Sigmoid colon (tissue), 7 donors: ENCODE measurements around the gene RGN. TPM values are rescaled to one million over a fixed set of nuclear protein-coding genes. Genes with fewer than 3 reads are reported as not detected.

Experiments
- DNase-seq: peaks from one replicate; pipeline ENCODE4 v3.0.0-alpha.2; 2019
- H3K27ac ChIP-seq, 4 donors: fragments of 200-600 bp; sonication (generic); one replicate each; pipeline ENCODE4 v1.5.1; 2016 to 2019; ENCODE audit warnings: mild to moderate bottlenecking in 1 of 4
- H3K27me3 ChIP-seq, 3 donors: fragments of 200-600 bp; sonication (generic); one replicate each; pipeline ENCODE4 v1.5.1; 2019; ENCODE audit warnings: mild to moderate bottlenecking in 1 of 3
- H3K36me3 ChIP-seq, 4 donors: fragments of 200-600 bp; sonication (generic); one replicate each; pipeline ENCODE4 v1.5.1; 2016 to 2019
- H3K4me1 ChIP-seq, 4 donors: fragments of 200-600 bp; sonication (generic); one replicate each; pipeline ENCODE4 v1.5.1; 2017 to 2019
- H3K4me3 ChIP-seq, 4 donors: fragments of 200-600 bp; sonication (generic); one replicate each; pipeline ENCODE4 v1.5.1; 2017 to 2019; ENCODE audit warnings: mild to moderate bottlenecking in 2 of 4, moderate library complexity in 1 of 4
- H3K9me3 ChIP-seq, 4 donors: fragments of 200-600 bp in 3 of 4; sonication (generic) in 3 of 4; one replicate each; pipeline versions ENCODE4 v1.5.1 to v1.6.1; 2013 to 2019
- CTCF ChIP-seq, 4 experiments: fragments of 450-650 bp in 3 of 4; fragments of 200-600 bp in 1 of 4; IDR thresholded peaks; one replicate each; pipeline ENCODE4 v1.5.1; 2016 to 2019; ENCODE audit warnings: antibody characterized with exemption in 4 of 4, mild to moderate bottlenecking in 3 of 4, moderate library complexity in 2 of 4
- EP300 ChIP-seq, 4 donors: sonication (generic); formaldehyde crosslinking; IDR thresholded peaks; one replicate each; pipeline ENCODE4 v1.6.1; 2017; ENCODE audit warnings: antibody characterized with exemption in 4 of 4
- POLR2A ChIP-seq, 2 donors: fragments of 450-650 bp; IDR thresholded peaks; one replicate each; pipeline ENCODE4 v1.6.1; 2016; ENCODE audit warnings: antibody characterized with exemption in 2 of 2, mild to moderate bottlenecking in 2 of 2, moderate library complexity in 2 of 2
- POLR2AphosphoS5 ChIP-seq, 4 donors: sonication (generic); formaldehyde crosslinking; IDR thresholded peaks; one replicate each; pipeline ENCODE4 v1.6.1; 2017; ENCODE audit warnings: antibody characterized with exemption in 4 of 4
- WGBS, 2 donors: extraction: QIAGEN DNeasy Blood & Tissue Kit; methylation state at CpG; one replicate each; pipeline ENCODE4 v1.1.7; 2013; 5-methylcytosine and 5-hydroxymethylcytosine counted together
- intact Hi-C: fragments of 100-400 bp; cut with DNase I; formaldehyde crosslinking; loops from one replicate; pipeline ENCODE4 v1.15.1; 2023
- polyA plus RNA-seq, 3 donors: library from polyadenylated mRNA; stranded (reverse); fragments of 200-250 nt; gene quantifications; one replicate each; pipeline ENCODE4 v1.2.3, GENCODE V29; 2013
- total RNA-seq, 4 donors: library from RNA; depleted of rRNA; stranded (reverse); fragments of >200 nt; gene quantifications; one replicate each; pipeline ENCODE4 v1.1.0, GENCODE V29; 2016
- donor health status: healthy with polysubstance abuse.
- donor health status: Bipolar disorder and iron deficiency.
- donor health status: healthy.

RGN gene
- total and polyA plus RNA-seq, 7 donors = 0.42 to 12.2 (median 5.7) TPM; not detected in 1

GRCh38 chrX:47080215-47080914 is 2.1 kb downstream of the RGN start:
- TF ChIP-seq POLR2A (IDR thresholded peaks at IDR 0.05) = no peak
- TF ChIP-seq POLR2AphosphoS5 (IDR thresholded peaks at IDR 0.05) = no peak
- TF ChIP-seq CTCF (IDR thresholded peaks at IDR 0.05) = no peak
- Histone ChIP-seq H3K36me3 (no peaks in the 10 kb centered on the region), H3K4me1 (no peaks in the 10 kb centered on the region), H3K27me3 (peaks cover 0 to 2% (median 0%) of the 10 kb centered on the region in 3 donors), H3K9me3 (no peaks in the 10 kb centered on the region), H3K27ac (no peak overlapping the region), H3K4me3 (no peak overlapping the region)
- intact Hi-C loops = no loop called here
- 67 to 79% methylated on average over 9 of the region's 9 CpGs for WGBS, 2 donors
- no peak for DNase-seq

DNA sequence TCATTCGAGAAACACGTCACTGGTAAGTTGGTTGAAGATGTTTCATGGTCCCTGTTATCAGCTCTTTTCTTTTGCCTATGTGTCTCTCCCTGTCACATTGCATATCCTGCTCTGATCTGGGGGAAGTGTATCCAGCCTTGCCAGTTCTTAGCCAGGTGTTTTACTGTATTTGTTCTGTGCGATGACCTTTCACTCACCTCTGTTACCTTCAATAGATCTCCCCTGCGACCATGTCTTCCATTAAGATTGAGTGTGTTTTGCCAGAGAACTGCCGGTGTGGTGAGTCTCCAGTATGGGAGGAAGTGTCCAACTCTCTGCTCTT is 2.6 kb downstream of the RGN start:
- WGBS, 2 donors = 22 to 70% methylated on average over 5 of the region's 5 CpGs
- TF ChIP-seq POLR2A (IDR thresholded peaks at IDR 0.05) (no peak), EP300 (IDR thresholded peaks at IDR 0.05) (no peak), POLR2AphosphoS5 (IDR thresholded peaks at IDR 0.05) (no peak), CTCF (IDR thresholded peaks at IDR 0.05) (no peak)
- intact Hi-C loops = no loop called here

DNA sequence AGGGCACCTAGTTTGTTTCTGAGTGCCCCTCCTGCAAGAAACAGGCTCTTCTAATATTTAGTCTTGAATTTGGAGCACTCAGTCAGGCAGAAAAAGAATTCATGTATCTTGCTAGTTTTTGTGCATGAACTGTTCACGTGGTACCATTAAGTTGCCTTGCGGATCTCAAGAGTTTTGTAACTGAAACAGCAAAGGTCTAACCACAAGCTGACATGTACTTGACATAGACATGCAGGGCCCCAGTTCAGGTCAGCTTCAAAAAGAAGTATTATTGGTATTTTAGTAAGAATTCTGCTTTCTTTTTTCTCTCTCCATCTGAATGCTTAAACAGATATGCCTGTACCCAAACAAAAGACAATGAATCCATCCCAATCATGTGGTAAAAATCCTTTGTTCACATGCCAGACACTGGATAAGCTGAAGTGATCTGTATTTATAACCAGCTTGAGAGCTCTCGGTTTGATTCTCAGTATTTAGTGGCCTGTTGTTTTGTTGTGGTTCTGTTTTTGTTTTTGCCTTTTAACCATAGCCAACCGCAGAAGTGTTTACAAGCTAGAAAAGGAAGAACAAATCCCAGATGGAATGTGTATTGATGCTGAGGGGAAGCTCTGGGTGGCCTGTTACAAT is 13.0 kb downstream of the RGN start:
- Histone ChIP-seq H3K36me3 (no peaks in the 10 kb centered on the region), H3K4me3 (no peak overlapping the region), H3K4me1 (no peaks in the 10 kb centered on the region), H3K27ac (no peak overlapping the region), H3K27me3 (no peaks in the 10 kb centered on the region), H3K9me3 (no peaks in the 10 kb centered on the region)
- intact Hi-C loops = loop anchor here (10.0 kb wide), 1 partner anchor 186 kb away; no protein-coding TSS in a partner anchor
- no peak for TF ChIP-seq POLR2A (IDR thresholded peaks at IDR 0.05)
- TF ChIP-seq CTCF (IDR thresholded peaks at IDR 0.05) = no peak
- TF ChIP-seq POLR2AphosphoS5 (IDR thresholded peaks at IDR 0.05) = no peak
- no peak for TF ChIP-seq EP300 (IDR thresholded peaks at IDR 0.05)
- no peak for DNase-seq
- WGBS, 2 donors = 50 to 51% methylated on average over 4 of the region's 4 CpGs

More for the DNA sequence above, 2.6 kb downstream of the RGN start:
- DNase-seq = no peak
- Histone ChIP-seq H3K27me3 (peaks cover 0 to 2% (median 0%) of the 10 kb centered on the region in 3 donors), H3K4me1 (no peaks in the 10 kb centered on the region), H3K36me3 (no peaks in the 10 kb centered on the region), H3K4me3 (no peak overlapping the region), H3K27ac (no peak overlapping the region), H3K9me3 (no peaks in the 10 kb centered on the region)

GRCh38 chrX:47093248-47093647 is 15.0 kb downstream of the RGN start:
- no peaks in the 10 kb centered on the region for H3K9me3 ChIP-seq
- no peak for TF ChIP-seq POLR2AphosphoS5 (IDR thresholded peaks at IDR 0.05)
- no peak for TF ChIP-seq POLR2A (IDR thresholded peaks at IDR 0.05)
- TF ChIP-seq CTCF (IDR thresholded peaks at IDR 0.05) = peak in 2 of 4 experiments; percentile 17 to 29
- TF ChIP-seq EP300 (IDR thresholded peaks at IDR 0.05) = no peak
- H3K4me1 ChIP-seq = no peaks in the 10 kb centered on the region
- H3K4me3 ChIP-seq = no peak overlapping the region
- no peaks in the 10 kb centered on the region for H3K36me3 ChIP-seq
- no peak for DNase-seq
- no peak overlapping the region for H3K27ac ChIP-seq
- WGBS, 2 donors = 0 to 9% methylated on average over 1 of the region's 1 CpG
- H3K27me3 ChIP-seq = no peaks in the 10 kb centered on the region
- intact Hi-C loops = loop anchor here (10.0 kb wide), 1 partner anchor 188 kb away; no protein-coding TSS in a partner anchor
